Adrenal gland (tissue), 12 donors: ENCODE data around the gene MAS1L. TPM values are rescaled to one million over a fixed set of nuclear protein-coding genes. Genes with fewer than 3 reads are reported as not detected.

Experiments used
- DNase-seq, 7 donors: peaks; one replicate each; pipeline ENCODE4 v3.0.0-alpha.2; 2019 to 2020
- H3K27ac ChIP-seq, 5 donors: fragments of 200-600 bp; sonication (generic) in 4 of 5; 1 replicate in 3 of 5; 2 replicates in 2 of 5; pipeline versions ENCODE4 v1.5.1 to v1.8.0; 2016 to 2020; ENCODE audit warnings: mild to moderate bottlenecking in 1 of 5
- H3K27me3 ChIP-seq: fragments of 200-600 bp; 2 replicates; pipeline ENCODE4 v1.8.0; 2021
- H3K36me3 ChIP-seq, 2 donors: fragments of 200-600 bp; replicated peaks in 1 of 2; 1 replicate in 1 of 2; 2 replicates in 1 of 2; pipeline versions ENCODE4 v1.5.1 to v1.8.0; 2018 to 2022
- H3K4me1 ChIP-seq, 2 donors: fragments of 200-600 bp; replicated peaks in 1 of 2; 1 replicate in 1 of 2; 2 replicates in 1 of 2; pipeline versions ENCODE4 v1.5.1 to v1.8.0; 2018 to 2021
- H3K4me3 ChIP-seq, 4 donors: fragments of 200-600 bp; sonication (generic) in 3 of 4; one replicate each; pipeline ENCODE4 v1.5.1; 2016 to 2018
- H3K9me3 ChIP-seq, 3 donors: fragments of 200-600 bp; sonication (generic) in 1 of 3; replicated peaks in 1 of 3; 1 replicate in 2 of 3; 2 replicates in 1 of 3; pipeline versions ENCODE4 v1.5.1 to v1.8.0; 2016 to 2021
- CTCF ChIP-seq, 6 experiments: fragments of 450-650 bp in 4 of 6; fragments of 200-600 bp in 2 of 6; sonication (generic) in 1 of 6; IDR thresholded peaks; 1 replicate in 5 of 6; 2 replicates in 1 of 6; pipeline versions ENCODE4 v1.5.1 to v1.8.0; 2016 to 2021; ENCODE audit warnings: antibody characterized with exemption in 6 of 6, mild to moderate bottlenecking in 2 of 6, moderate library complexity in 1 of 6
- POLR2A ChIP-seq, 2 donors: fragments of 450-650 bp; IDR thresholded peaks; one replicate each; pipeline ENCODE4 v1.6.1; 2017; ENCODE audit warnings: antibody characterized with exemption in 2 of 2, mild to moderate bottlenecking in 2 of 2, moderate library complexity in 1 of 2
- WGBS, 4 donors: extraction: QIAGEN DNeasy Blood & Tissue Kit in 2 of 4; methylation state at CpG; one replicate each; pipeline versions ENCODE4 v1.1.5 to v1.1.7; 2013 to 2017; 5-methylcytosine and 5-hydroxymethylcytosine counted together
- intact Hi-C, 2 donors: fragments of 100-400 bp; cut with DNase I; formaldehyde crosslinking; loops; one replicate each; pipeline versions ENCODE4 v1.14.1 to v1.15.0; 2022 to 2023
- polyA plus RNA-seq, 3 donors: library from polyadenylated mRNA; stranded (reverse); fragments of 200-250 nt in 2 of 3; fragments of 350-450 nt in 1 of 3; fragmentation: Illumina TruSeq in 1 of 3; extraction: RNeasy Lipid Tissue Mini Kit (QIAGEN cat#74804) in 1 of 3; gene quantifications; one replicate each; pipeline ENCODE4 v1.2.3, GENCODE V29; 2013 to 2014
- total RNA-seq, 9 donors: library from RNA; depleted of rRNA in 4 of 9; stranded (reverse); fragments of >200 nt in 4 of 9; fragments of 120-200 nt in 1 of 9; fragmentation: NEBNext Ultra II Directional in 1 of 9; extraction: Animal tissue kit (Norgen Biotek cat#: 25700) in 1 of 9; gene quantifications; one replicate each; pipeline versions ENCODE4 v1.1.0 to v1.2.4, GENCODE V29; 2013 to 2023
- donor health status: healthy with polysubstance abuse.
- donor health status: Bipolar disorder and iron deficiency.
- donor health status: DM: yes; HTN: yes; CAD: no.
- donor health status: DM: no; HTN: no; CAD: no.
- donor health status: DM: no; HTN: no; CAD: no.
- donor health status: DM: yes; HTN: yes; CAD: no.

The MAS1L gene
- total and polyA plus RNA-seq, 12 donors: not detected

GRCh38 chr6:29486577-29486976 is 1.2 kb downstream of the MAS1L start:
- no peaks in the 10 kb centered on the region for H3K9me3 ChIP-seq
- DNase-seq: no peak
- intact Hi-C loops: no loop called here
- H3K4me1 ChIP-seq: no peaks in the 10 kb centered on the region
- H3K27ac ChIP-seq: no peak overlapping the region
- H3K4me3 ChIP-seq: no peak overlapping the region
- WGBS, 4 donors: 59 to 63% (median 59%) methylated on average over 3 to 4 of the region's 4 CpGs
- TF ChIP-seq POLR2A (IDR thresholded peaks at IDR 0.05) (no peak), CTCF (IDR thresholded peaks at IDR 0.05) (no peak)
- no peaks in the 10 kb centered on the region for H3K36me3 ChIP-seq
- peaks cover 16% of the 10 kb centered on the region for H3K27me3 ChIP-seq

- H3K9me3 ChIP-seq: no peaks in the 10 kb centered on the region
- TF ChIP-seq CTCF (IDR thresholded peaks at IDR 0.05) (no peak), POLR2A (IDR thresholded peaks at IDR 0.05) (no peak)
- no peak overlapping the region for H3K27ac ChIP-seq
- WGBS, 4 donors: 39 to 78% (median 56%) methylated on average over 1 of the region's 1 CpG
- intact Hi-C loops: no loop called here
- no peak for DNase-seq
- peaks cover 16% of the 10 kb centered on the region for H3K27me3 ChIP-seq
- H3K4me1 ChIP-seq: no peaks in the 10 kb centered on the region
- no peaks in the 10 kb centered on the region for H3K36me3 ChIP-seq
- H3K4me3 ChIP-seq: no peak overlapping the region
Measured at GRCh38 chr6:29483735-29484134, 4.0 kb downstream of the MAS1L start.

GRCh38 chr6:29483186-29483585 is 4.6 kb downstream of the MAS1L start:
- no peak overlapping the region for H3K4me3 ChIP-seq
- no peaks in the 10 kb centered on the region for H3K4me1 ChIP-seq
- intact Hi-C loops: no loop called here
- TF ChIP-seq CTCF (IDR thresholded peaks at IDR 0.05): no peak
- no peak for TF ChIP-seq POLR2A (IDR thresholded peaks at IDR 0.05)
- H3K27me3 ChIP-seq: peaks cover 16% of the 10 kb centered on the region
- no peaks in the 10 kb centered on the region for H3K9me3 ChIP-seq
- H3K27ac ChIP-seq: no peak overlapping the region
- 58 to 77% (median 71%) methylated on average over 3 of the region's 3 CpGs for WGBS, 4 donors
- no peak for DNase-seq
- H3K36me3 ChIP-seq: no peaks in the 10 kb centered on the region

GRCh38 chr6:29479560-29479959 is 8.2 kb downstream of the MAS1L start:
- H3K27me3 ChIP-seq: peaks cover 3% of the 10 kb centered on the region
- H3K36me3 ChIP-seq: no peaks in the 10 kb centered on the region
- no peak overlapping the region for H3K27ac ChIP-seq
- no peak for DNase-seq
- no peaks in the 10 kb centered on the region for H3K4me1 ChIP-seq
- TF ChIP-seq POLR2A (IDR thresholded peaks at IDR 0.05) (no peak), CTCF (IDR thresholded peaks at IDR 0.05) (no peak)
- H3K9me3 ChIP-seq: no peaks in the 10 kb centered on the region
- H3K4me3 ChIP-seq: no peak overlapping the region
- 64 to 75% (median 67%) methylated on average over 2 of the region's 2 CpGs for WGBS, 4 donors
- intact Hi-C loops: no loop called here
